HG03103 (cell line): ENCODE measurements around the gene CDC42BPA.

Source experiments
- ATAC-seq: cut with Tn5 transposase; IDR thresholded peaks from one replicate; pipeline ENCODE4 v1.9.1; 2021; ENCODE audit warnings: low read depth; ENCODE audit not compliant: unreplicated experiment

The CDC42BPA gene

DNA sequence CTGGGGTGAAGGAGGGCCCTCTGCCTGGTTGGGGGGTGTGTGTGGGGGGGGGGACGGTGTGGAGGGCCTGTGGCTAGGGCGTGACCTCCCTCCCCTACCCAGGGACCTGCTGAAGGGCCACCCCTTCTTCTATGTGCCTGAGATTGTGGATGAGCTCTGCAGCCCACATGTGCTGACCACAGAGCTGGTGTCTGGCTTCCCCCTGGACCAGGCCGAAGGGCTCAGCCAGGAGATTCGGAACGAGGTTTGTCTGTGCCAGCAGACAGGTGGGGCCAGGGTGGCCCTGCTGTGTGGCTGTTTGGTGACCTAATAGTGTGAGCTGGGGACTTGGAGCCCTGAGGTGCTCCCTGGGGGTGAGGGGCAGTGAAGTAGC lies 334.3 kb downstream of the CDC42BPA start:
- no peak for ATAC-seq

DNA sequence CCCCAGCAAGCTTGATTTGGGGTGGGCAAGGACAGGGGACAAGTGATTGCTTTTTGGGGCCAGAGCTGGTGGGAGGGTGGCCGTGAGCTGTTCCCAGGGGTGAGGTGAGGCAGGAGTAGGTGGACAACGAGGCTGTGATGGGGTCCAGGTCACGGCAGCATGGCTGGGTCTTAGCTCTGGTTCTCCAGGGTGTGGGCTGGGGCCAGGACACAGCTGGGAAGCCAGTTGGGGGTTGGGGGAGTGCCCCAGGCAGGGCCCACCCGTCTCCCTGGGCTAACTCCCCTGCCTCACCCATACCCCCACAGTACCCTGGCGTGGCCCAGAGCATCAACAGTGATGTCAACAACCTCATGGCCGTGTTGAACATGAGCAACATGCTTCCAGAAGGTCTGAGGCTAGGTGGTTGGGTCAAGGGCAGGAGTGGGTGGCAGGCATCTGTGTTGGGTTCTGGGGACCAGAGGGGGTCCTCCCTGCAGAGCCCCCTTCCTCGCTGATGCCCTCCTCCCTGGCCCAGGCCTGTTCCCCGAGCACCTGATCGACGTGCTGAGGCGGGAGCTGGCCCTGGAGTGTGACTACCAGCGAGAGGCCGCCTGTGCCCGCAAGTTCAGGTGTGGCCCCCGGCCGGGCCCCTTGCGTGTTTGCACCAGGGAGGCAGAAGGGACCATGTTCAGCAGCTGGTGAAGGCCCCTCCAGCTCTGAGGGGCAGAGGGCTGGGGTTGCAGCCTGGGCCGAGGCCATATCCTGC lies 334.9 kb downstream of the CDC42BPA start:
- no peak for ATAC-seq

DNA sequence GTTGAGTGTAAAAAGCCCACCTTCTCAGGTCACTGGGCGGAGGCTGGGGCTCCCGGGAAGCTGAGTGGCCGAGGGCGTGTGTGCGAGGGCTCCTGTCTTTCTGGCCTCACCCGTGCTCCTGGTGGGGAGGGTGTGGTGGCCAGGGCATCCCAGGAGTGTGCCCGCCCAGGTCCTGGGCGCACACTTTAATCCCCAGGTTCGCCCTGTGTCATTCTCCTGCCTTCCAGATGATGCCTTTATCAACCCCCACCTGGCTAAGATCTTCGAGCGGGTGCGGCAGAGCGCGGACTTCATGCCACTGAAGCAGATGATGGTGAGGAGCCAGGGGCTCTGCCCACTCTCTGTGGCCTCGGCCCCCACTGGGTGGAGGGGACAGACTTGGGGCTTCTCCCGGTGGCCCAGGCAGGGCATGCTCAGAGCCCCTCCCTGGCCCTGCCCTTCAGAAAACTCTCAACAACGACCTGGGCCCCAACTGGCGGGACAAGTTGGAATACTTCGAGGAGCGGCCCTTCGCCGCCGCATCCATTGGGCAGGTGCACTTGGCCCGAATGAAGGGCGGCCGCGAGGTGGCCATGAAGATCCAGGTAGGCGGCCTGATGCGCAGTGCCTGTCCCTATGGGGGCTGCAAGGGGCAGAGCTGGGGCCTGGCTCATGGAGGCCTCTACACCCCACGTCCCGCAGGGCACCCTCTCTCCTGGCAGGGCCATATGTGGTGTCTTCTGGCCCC lies 335.7 kb downstream of the CDC42BPA start:
- no peak for ATAC-seq

DNA sequence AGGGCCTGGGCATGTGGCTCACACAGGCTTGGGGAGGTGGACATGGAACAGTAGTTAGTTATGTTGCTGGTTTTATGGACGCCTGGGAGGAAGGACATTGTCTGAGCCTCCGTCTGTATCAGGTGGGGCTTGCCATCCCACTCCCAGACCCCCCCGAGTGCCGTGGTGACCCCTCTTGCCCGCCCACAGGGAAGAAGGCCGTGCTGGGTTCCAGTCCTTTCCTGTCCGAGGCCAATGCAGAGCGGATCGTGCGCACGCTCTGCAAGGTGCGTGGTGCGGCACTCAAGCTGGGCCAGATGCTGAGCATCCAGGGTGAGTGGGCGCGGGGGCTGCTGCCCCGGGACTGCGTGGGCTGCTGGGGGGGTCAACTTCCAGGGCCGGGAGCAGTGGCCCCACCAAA lies 336.5 kb downstream of the CDC42BPA start:
- no peak for ATAC-seq

DNA sequence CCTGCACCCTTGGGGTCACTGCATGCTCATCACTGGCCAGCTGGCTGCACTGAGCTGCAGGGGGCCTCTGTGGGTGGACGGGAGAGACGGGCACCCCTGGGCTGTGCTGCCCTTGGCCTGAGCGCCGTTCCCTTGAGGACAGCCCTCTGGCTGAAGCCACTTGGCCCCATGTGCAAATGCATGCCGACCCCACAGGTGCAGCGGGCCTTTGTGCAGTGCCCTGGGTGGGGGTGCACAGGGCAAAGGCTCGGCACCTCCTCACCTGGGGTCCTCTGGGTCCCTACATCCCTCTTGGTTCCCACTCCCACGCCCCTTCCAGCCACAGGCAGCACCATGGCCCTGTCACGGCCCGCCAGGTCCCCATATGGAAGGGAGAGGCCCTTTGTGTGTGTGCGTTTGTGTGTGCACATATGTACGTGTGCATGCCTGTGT lies 336.9 kb downstream of the CDC42BPA start:
- no peak for ATAC-seq

DNA sequence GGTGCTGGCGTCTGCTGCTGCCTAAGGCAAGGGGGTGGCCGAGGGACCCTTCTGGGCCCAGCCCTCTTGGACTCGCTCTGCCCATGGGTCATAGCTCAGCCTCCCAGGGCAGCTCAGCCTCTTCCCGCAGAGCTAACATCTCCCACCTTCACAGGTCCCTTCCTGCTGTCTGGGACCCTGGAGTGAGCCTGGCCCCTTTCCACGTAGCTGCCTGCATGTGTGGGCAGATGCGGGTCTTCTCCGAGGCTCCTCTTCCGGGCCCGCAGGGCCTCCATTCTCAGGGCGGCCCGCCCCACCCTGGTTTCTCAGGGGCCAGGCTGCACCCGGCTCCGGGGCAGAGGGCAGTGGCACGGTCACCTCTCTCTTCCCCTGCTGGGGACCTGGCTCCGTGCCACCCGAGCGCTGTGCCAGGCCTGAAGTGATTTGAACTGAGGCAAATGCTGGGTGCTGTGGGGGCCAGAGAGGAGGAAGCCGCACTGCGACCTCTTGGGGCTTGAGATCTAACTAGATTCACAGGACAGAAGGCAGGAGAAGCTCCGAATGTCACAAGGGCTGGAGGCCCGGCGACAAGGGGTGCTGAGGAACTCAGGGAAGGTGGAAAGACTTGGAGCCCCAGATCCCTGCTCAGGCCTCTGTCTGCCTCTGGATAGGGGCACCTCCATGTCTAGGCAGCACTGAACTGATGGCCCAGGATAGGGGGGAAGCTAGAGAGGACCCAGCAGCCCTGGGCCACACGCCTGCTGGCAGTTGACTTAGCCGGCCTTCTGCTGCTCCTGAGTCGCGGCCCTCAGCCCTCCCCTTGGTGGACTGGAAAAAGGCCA lies 337.5 kb downstream of the CDC42BPA start:
- no peak for ATAC-seq

DNA sequence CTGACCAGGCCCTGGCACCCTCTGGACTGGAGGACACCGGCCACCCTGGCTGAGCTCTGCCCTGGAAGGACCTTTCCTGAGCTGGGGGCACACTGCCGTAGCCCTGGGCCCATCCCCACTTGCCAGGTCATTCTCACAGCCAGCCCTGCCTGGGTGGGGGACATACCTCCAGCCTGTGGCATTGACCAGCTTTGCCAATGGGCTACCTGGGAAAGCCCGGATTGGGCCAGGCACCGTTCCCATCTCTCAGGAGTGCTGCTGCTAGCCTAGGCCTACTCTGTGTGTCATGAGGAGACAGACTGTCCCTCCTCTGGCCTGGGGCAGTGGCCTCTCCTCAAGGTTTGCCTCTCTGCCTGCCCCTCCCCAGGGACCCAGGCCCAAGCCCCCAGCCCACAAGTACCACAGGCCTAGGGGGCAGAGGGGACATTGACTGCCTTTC lies 338.2 kb downstream of the CDC42BPA start:
- no peak for ATAC-seq

DNA sequence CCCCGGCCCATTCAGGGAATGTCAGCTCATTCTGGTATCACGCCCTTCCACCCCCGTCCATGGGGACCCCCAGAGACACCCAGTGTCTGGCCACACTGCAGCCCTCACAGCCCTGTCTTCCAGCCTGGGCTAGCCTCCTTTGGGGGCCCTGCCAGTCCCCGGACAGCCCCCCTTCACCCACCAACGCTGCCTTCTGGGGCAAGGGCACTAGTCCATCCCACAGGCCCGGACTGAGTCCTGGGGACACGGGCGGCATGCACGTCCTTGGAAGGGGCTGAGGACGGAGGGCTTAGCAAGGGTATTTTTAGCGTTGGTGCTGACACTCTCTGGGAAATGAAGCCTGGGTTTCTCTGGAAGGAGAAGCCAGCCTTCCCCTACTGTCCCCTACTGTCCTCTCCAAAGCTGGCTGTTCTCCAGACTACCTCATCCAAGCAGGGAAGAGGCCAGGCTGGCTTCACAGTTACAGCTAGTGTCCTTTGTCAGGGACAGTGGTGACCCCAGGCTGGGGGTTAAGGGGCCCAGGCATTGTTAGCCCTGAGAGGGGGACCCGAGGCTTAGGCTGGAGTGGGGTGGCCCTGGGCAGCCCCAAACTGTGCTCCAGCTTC lies 338.7 kb downstream of the CDC42BPA start:
- ATAC-seq: no peak

DNA sequence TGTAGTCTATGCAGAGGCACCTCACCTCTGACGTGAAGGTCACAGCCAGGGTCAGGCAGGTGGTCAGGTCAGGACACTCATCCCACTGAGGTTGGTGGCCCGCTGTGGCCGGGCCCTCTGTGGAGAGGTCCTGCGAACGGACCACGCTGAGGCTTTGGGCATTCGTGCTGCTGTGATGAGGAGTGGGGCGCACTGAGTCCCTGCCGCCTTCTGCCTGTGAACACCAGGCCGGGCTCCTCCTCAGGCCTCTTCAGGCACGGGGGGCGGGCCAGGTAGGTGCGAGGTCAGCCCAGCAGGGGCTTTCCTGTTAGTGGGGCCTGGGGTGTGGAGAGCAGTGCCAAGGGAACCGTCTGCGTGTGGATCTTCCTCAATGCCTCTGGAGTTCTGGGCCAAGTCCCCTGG lies 339.2 kb downstream of the CDC42BPA start:
- no peak for ATAC-seq

DNA sequence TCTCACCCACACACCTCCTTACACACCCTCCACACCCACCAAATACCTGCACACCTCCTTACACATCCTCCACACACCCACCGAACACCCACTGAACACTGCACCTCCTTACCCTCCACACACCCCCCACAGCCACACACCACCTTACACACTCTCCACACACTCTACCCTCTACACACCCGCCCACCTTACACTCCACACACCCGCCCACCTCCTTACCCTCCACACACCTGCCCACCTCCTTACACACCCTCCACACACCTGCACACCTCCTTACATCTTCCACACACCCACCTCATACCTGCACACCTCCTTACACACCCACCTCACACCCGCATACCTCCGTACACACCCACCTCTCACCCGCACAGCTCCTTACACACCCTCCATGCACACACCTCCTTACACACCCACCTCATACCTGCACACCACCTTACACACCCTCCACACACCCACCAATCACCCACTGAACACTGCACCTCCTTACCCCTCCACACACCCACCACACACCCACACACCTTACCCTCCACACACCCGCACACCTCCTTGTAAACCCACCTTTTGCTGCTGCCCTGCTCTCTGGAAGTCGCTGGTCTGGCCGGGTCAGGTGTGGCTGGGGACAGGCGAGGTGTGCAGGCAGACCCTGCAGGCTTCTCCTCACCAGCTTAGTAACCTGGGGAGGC lies 339.7 kb downstream of the CDC42BPA start:
- ATAC-seq: no peak

DNA sequence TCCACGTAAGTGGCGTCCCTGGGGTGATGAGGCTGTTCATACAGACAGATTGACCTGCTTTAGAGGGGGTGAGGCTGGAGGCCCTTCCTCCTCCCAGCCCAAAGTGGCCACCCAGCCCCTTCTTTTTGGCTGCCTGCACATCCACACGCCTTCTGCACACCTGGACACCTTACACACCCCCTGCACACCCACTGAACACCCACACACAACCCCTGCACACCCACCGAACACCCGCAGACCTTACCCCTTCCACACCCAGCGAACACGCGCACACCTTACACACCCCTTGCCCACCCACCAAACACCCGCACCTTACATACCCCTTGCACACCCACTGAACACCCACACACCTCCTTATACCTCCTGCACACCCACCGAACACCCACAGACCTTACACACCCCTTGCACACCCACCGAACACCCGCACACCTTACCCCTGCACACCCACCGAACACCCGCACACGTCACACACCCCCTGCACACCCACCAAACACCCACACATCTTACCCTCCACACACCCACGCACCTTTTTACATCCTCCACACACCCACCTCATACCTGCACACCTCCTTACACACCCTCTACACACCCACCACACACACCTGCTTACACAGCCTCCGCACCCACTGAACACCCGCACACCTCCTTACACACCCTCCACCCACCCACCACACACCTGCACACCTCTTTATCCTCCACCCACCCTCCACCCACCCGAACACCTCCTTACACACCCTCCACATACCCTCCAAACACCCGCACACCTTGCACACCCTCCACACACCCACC lies 340.5 kb downstream of the CDC42BPA start:
- ATAC-seq: no peak

DNA sequence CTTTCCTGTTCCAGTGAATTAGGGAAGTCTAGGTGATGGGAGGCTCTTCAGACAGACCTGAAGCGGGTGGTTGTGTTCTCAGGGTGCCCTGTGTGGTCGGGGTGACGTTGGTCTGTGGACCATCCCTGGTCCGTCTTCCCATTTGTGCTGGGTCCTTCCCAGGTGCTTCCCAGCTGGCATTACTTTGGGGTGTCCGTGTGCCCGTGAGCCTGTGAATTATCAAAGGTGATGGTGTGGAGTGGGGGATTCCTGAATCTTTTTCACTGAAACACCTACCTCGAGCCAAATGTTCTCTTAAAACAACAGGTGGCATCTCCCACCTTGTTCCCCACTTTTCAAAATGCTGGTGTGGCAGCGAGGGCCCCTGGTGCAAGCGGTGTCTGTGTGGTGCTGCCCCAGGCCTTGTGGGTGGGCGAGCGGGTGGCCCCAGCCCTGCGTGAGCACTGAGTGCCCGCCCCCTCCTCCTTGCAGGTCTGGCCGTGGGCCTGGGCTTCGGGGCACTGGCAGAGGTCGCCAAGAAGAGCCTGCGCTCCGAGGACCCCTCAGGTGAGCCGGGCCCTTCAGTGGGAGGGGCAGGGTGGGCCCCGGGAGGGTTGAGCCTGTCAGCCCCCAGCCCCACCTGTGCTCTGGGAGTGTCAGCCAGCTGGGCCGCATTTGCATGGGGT lies 341.2 kb downstream of the CDC42BPA start:
- ATAC-seq: no peak

DNA sequence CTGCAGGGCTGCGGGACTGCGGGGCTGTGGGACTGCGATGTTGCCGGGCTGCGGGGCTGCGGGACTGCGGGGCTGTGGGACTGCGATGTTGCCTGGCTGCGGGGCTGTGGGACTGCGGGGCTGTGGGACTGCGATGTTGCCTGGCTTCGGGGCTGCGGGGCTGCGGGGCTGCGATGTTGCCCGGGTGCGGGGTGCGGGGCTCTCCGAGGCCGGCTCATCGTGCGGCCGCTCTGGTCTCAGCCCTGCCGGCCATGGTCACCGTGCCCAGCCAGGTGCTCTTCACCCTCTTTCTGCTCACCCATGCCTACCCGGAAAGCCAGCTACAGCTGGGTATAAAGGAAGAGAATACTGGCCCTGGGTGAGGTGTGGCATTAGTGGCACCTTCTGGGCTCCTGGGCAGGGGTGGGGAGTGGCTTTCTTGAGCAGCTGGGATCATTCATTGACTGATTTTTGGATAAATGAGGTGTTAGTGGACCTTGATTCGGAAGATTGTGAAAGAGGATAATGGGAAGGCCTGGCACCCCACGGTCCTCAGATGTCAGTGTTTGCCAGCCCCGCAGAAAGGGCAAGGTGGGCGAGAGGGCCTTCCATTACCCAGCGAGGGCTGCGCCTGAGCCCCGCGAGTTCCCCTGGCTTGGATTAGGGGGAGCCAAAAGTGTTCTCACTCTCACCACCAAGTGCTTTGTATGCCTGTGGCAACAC lies 341.9 kb downstream of the CDC42BPA start:
- ATAC-seq: no peak

DNA sequence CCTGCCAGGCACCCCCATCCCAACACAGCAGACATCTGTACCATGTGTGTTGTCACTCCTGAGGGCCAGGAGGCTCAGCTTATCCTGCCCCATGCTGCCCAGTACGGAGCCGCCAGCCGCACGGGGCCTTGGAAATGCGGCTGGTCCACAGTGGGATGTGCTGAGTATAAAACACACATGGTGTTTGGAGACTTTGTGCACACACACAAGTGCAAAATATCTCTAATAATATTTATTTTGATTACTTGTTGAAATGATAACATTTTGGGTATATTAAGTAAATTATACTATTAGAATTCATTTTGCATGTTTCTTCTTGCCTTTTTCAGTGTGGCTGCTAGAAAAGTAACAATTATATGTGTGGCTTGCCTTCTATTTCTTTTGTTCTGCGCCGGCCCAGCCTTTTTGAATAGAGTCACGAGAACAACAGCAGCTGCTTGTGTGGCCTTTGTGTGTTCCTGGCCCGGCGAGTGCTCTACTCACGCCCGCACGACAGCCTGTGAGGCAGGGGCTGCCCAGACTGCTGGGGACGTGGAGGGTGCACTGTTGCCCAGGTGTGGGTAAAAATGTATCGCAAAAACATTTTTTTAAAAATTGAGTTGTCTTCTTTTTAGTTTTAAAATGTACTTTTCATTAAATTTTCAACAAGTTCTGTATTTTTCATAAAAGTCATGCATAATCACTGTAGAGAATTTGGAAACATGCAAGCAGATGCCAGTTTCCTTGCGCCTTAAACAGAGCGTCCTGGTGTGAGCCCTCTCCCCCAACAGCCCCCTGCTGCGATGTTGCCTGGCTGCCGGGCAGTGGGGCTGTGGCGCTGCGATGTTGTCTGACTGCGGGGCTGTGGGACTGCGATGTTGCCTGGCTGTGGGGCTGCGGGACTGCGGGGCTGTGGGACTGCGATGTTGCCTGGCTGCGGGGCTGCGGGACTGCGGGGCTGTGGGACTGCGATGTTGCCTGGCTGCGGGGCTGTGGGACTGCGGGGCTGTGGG lies 342.7 kb downstream of the CDC42BPA start:
- no peak for ATAC-seq

DNA sequence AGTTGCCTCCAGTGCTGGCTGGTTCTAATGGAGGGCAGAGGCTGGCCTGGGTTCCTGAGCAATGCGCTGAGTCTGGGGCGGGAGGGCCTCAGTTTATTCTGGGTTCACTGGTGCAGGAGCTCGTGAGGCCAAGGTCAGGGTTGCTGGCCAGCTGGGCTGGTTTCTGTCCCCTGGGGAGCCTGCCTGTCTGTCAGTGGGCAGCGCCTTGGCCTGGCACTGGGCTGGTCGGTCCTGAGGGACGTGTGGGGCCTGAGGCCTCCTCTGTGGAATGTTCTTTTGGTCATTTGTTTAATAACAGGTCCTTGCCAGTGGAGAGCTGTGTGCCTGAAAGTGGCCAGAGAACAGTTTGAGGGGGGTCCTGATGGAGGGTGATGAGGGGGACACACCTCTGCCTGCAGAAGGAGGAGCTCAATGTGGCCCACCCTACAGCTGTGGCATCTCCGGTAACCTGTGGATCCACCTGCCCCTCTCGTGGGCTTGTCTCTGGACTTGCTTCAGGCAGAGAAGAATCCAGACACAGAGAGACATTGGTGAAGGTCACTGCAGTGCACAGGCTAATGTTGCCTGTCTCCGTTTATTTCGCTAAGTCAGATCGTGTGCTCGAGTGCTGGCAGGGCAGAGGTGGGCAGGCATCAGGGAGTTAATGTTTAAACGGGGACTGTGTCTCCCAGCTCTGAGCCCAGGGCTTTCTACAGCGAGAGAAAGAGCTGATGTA lies 343.6 kb downstream of the CDC42BPA start:
- ATAC-seq: no peak

DNA sequence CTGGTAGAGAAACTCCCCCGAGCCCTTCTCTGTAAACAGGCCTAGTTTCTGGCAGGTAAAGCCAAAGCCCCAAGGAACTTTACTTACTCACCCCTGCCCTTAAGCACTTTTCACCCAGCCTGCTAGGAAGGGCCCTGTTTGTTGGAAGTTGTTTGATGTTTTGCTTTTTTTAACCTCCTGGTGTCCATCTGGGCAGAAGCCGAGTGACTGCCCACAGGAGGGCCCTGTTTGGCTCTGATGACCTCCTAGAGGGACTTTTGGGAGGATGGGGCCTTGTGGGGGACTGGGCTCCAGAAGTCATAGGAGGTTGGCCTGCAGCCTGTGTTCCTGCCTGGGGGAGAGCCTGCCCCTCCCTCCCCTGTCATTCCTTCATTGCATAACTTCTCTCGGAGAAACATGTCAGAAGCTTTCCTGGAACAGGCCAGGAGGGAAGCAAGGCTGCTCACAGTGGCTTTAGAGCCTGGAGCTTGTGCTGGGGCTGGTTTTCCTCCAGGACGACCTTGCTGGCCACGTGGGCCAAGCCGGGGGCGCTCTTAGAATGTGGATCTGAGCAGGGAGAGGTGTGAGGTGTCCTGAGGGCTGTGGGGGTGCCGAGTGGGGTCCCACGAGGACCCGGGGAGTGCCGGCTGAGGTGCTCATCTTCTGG lies 344.3 kb downstream of the CDC42BPA start:
- ATAC-seq: no peak
